H1 (cell line): ENCODE data around the gene TMEM161A. TPM values are rescaled to one million over a fixed set of nuclear protein-coding genes. Genes with fewer than 3 reads are reported as not detected.

Source experiments
- ASH2L ChIP-seq: fragments of 200-600, 300-600 bp; sonication (generic); IDR thresholded peaks from one replicate; pipeline ENCODE4 v1.7.1; 2017; ENCODE audit warnings: low read length
- EZH2 ChIP-seq: fragments of 200-600 bp; sonication (generic); IDR thresholded peaks from 2 replicates; pipeline ENCODE4 v1.7.1; 2012; ENCODE audit warnings: low read depth, mild to moderate bottlenecking, moderate library complexity, low read length, inconsistent platforms; ENCODE audit not compliant: severe bottlenecking
- GTF2F1 ChIP-seq: IDR thresholded peaks from 2 replicates; pipeline ENCODE4 v1.6.1; 2012; ENCODE audit warnings: low read depth, low read length, improper control_type of control experiment, borderline replicate concordance
- HDAC2 ChIP-seq, 2 experiments: fragments of 300-600 bp in 1 of 2; sonication (generic) in 1 of 2; IDR thresholded peaks; 2 replicates each; pipeline ENCODE4 v1.6.1; 2011 to 2012; ENCODE audit warnings: low read depth in 2 of 2, low read length in 2 of 2, mild to moderate bottlenecking in 2 of 2, moderate library complexity in 2 of 2, borderline replicate concordance in 1 of 2, inconsistent platforms in 1 of 2
- KDM4A ChIP-seq: IDR thresholded peaks from one replicate; pipeline ENCODE4 v1.7.1; 2012; ENCODE audit warnings: low read depth, mild to moderate bottlenecking, moderate library complexity, low read length, inconsistent platforms; ENCODE audit not compliant: severe bottlenecking
- NANOG ChIP-seq: IDR thresholded peaks from 2 replicates; pipeline ENCODE4 v1.6.1; 2011; ENCODE audit warnings: low read length, low read depth, mild to moderate bottlenecking, inconsistent platforms; ENCODE audit not compliant: insufficient read depth, poor library complexity, severe bottlenecking
- POLR2A ChIP-seq, 2 experiments: IDR thresholded peaks; 1 replicate in 1 of 2; 2 replicates in 1 of 2; pipeline ENCODE4 v1.6.1; 2011; ENCODE audit warnings: low read depth in 2 of 2, low read length in 2 of 2, mild to moderate bottlenecking in 2 of 2; ENCODE audit errors: control extremely low read depth in 1 of 2
- SIN3A ChIP-seq, 2 experiments: IDR thresholded peaks in 1 of 2; conservative IDR thresholded peaks in 1 of 2; 2 replicates each; pipeline ENCODE4 v1.6.1; 2011 to 2012; ENCODE audit warnings: low read length in 2 of 2, improper control_type of control experiment in 1 of 2, low read depth in 1 of 2, mild to moderate bottlenecking in 1 of 2
- SIRT6 ChIP-seq: IDR thresholded peaks from one replicate; pipeline ENCODE4 v1.7.1; 2012; ENCODE audit warnings: low read length, inconsistent platforms
- SIX5 ChIP-seq: IDR thresholded peaks from 2 replicates; pipeline ENCODE4 v1.6.1; 2011; ENCODE audit warnings: mild to moderate bottlenecking, low read depth, low read length
- SP1 ChIP-seq: IDR thresholded peaks from 2 replicates; pipeline ENCODE4 v1.6.1; 2011; ENCODE audit warnings: low read depth, low read length
- TAF1 ChIP-seq: IDR thresholded peaks from 2 replicates; pipeline ENCODE4 v1.6.1; 2011; ENCODE audit warnings: mild to moderate bottlenecking, low read depth, low read length
- TAF7 ChIP-seq: optimal IDR thresholded peaks from 2 replicates; pipeline ENCODE3; 2011; ENCODE audit warnings: low read depth, mild to moderate bottlenecking, inconsistent platforms, low read length, moderate library complexity, borderline replicate concordance
- ZNF274 ChIP-seq: IDR thresholded peaks from 2 replicates; pipeline ENCODE4 v1.7.0; 2012; ENCODE audit warnings: low read length, borderline replicate concordance; ENCODE audit errors: extremely low read depth
- polyA plus RNA-seq, 7 experiments: library from polyadenylated mRNA; depleted of rRNA in 3 of 7; stranded (reverse) in 5 of 7; unstranded in 2 of 7; fragments of >200 nt in 5 of 7; fragments of 200-250 nt in 2 of 7; gene quantifications; 1 replicate in 5 of 7; 2 replicates in 1 of 7; 4 replicates in 1 of 7; pipeline versions ENCODE4 v1.2.1 to v1.2.3, GENCODE V29; 2011 to 2013; ENCODE audit warnings: missing spikeins in 2 of 7, mixed read lengths in 2 of 7
- total RNA-seq: library from RNA; stranded (reverse); fragmentation: NEBNext Ultra II Directional; extraction: Animal tissue kit (Norgen Biotek cat#: 25700); gene quantifications from 2 replicates; pipeline ENCODE4 v1.2.1, GENCODE V29; 2021
- TF ChIP-seq, protein P1 (sequence below): IDR thresholded peaks from 2 replicates; pipeline ENCODE4 v1.6.1; 2012; ENCODE audit warnings: inconsistent platforms
- TF ChIP-seq, protein P2 (sequence below): IDR thresholded peaks from 2 replicates; pipeline ENCODE4 v1.6.1; 2011; ENCODE audit warnings: low read depth, mild to moderate bottlenecking, low read length; ENCODE audit not compliant: insufficient read depth
- TF ChIP-seq, protein P3 (sequence below), 3 experiments: IDR thresholded peaks; 1 replicate in 2 of 3; 2 replicates in 1 of 3; pipeline versions ENCODE4 v1.5.1 to v1.6.1; 2011; ENCODE audit warnings: low read length in 3 of 3, mild to moderate bottlenecking in 3 of 3, inconsistent platforms in 2 of 3, low read depth in 1 of 3, moderate library complexity in 1 of 3; ENCODE audit not compliant: insufficient read depth in 1 of 3; ENCODE audit errors: control extremely low read depth in 1 of 3

TMEM161A gene
- total and polyA plus RNA-seq, 2 of the 8 experiments (the other 6 are each of a cell fraction or from before 2014, with no cell fraction given), result 47.8 to 103 TPM

DNA sequence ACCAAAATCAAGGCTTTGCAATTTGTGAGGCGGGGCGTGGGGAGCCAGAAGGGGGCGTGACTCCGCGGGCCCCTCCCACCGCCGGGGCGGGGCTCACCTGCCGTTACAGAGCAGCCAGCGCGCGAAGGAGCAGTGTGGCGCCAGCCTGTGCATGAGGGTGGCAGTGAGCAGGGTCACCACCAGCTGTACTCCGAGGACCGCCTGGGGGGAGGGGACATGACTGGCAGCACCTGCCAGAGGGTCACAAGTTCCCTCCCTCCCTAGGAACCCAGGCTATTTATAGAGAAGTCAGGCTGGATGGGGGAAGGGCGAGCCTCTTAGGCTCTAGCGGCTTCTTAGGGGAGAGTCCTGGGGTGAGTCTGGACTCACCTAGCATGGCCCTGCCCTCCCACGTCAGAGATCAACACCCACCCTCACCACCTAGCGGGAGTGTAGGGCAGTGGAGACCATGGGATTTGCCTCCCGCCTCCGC, 3.6 kb downstream of the TMEM161A start (continued):
- TF ChIP-seq ZNF274 (no peak), POLR2A (IDR thresholded peaks at IDR 0.05; ENCODE audit: control extremely low read depth in 1 of 2, low read depth in 2 of 2, low read length in 2 of 2) (peak in 1 of 2 experiments; percentile 59; a peak in 2 of 3 replicates), TAF7 (no peak), KDM4A (peak; percentile 30), SIX5 (no peak), SP1 (no peak; the same call in 1 of the 2 replicates), ASH2L (peak; percentile 90), NANOG (no peak), EZH2 (no peak), SIN3A (conservative IDR thresholded peaks at IDR 0.05 in 1 of 2, IDR thresholded peaks at IDR 0.05 in 1 of 2; ENCODE audit: low read depth in 1 of 2, low read length in 2 of 2) (0 out of 4 replicates have a peak, but pooled peaks of 1 of the 2 experiments have one; percentile 48), HDAC2 (IDR thresholded peaks at IDR 0.05; ENCODE audit: borderline replicate concordance in 1 of 2, low read depth in 2 of 2, low read length in 2 of 2) (no peak), SIRT6 (no peak), GTF2F1 (no peak), TAF1 (peak; percentile 63; the same call in 1 of the 2 replicates)
- TF ChIP-seq, protein P1, sequence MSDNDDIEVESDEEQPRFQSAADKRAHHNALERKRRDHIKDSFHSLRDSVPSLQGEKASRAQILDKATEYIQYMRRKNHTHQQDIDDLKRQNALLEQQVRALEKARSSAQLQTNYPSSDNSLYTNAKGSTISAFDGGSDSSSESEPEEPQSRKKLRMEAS, result peak; percentile 38; the same call in 1 of the 2 replicates
- TF ChIP-seq, protein P2, sequence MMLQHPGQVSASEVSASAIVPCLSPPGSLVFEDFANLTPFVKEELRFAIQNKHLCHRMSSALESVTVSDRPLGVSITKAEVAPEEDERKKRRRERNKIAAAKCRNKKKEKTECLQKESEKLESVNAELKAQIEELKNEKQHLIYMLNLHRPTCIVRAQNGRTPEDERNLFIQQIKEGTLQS, result no peak
- TF ChIP-seq, protein P3, sequence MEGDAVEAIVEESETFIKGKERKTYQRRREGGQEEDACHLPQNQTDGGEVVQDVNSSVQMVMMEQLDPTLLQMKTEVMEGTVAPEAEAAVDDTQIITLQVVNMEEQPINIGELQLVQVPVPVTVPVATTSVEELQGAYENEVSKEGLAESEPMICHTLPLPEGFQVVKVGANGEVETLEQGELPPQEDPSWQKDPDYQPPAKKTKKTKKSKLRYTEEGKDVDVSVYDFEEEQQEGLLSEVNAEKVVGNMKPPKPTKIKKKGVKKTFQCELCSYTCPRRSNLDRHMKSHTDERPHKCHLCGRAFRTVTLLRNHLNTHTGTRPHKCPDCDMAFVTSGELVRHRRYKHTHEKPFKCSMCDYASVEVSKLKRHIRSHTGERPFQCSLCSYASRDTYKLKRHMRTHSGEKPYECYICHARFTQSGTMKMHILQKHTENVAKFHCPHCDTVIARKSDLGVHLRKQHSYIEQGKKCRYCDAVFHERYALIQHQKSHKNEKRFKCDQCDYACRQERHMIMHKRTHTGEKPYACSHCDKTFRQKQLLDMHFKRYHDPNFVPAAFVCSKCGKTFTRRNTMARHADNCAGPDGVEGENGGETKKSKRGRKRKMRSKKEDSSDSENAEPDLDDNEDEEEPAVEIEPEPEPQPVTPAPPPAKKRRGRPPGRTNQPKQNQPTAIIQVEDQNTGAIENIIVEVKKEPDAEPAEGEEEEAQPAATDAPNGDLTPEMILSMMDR (IDR thresholded peaks at IDR 0.05; ENCODE audit: control extremely low read depth in 1 of 3, insufficient read depth in 1 of 3, low read depth in 1 of 3, low read length in 3 of 3), result peak; percentile 31 to 54 (median 35); a peak in 2 of 4 replicates
